Measurements from ENCODE around the gene MCM7. TPM values are rescaled to one million over a fixed set of nuclear protein-coding genes. Genes with fewer than 3 reads are reported as not detected.
A peak's percentile ranks its signal among the peaks of the same experiment; 100 is the strongest.

The MCM7 gene
- total RNA-seq, 4 donors from 2014 or later = 31.8 to 67.3 (median 63.1) TPM

DNA sequence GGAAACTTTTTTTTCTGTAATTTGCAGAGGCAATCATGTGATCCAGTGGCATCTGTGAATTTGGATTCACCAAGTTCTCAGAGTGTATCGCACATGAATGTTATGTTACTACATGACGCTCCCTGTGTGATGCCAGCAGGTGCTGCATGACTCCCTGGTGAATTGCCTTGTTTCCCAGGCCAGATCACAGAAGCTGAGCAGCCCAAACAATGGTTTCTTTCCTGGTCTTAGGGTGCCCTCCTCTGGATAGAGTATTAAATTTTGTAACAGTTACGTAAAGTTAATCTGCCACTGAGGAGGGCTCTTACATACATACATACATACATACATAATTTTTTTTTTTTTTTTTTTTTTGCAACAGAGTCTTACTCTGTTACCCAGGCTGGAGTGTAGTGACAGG, 48.0 kb downstream of the MCM7 start:
- DNase-seq = no peak
- intact Hi-C loops (cut with DNase I) = loop anchor here (5.0 kb wide), 1 partner anchor 61 kb away; no protein-coding TSS in a partner anchor
- WGBS, 2 donors = 15 to 43% methylated on average over 3 of the region's 3 CpGs

GRCh38 chr7:100051611-100052010, 49.6 kb downstream of the MCM7 start:
- no peaks in the 10 kb centered on the region for H3K9me3 ChIP-seq
- DNase-seq = no peak
- H3K36me3 ChIP-seq = peaks cover 0 to 3% (median 0%) of the 10 kb centered on the region in 3 donors
- intact Hi-C loops (cut with DNase I) = loop anchor here (5.0 kb wide), 1 partner anchor 59 kb away; no protein-coding TSS in a partner anchor
- no peaks in the 10 kb centered on the region for H3K27me3 ChIP-seq
- H3K4me1 ChIP-seq = peaks cover 11 to 46% (median 13%) of the 10 kb centered on the region in 3 donors
- H3K27ac ChIP-seq = no peak overlapping the region
- WGBS, 2 donors = 88 to 90% methylated on average over 3 of the region's 3 CpGs
- TF ChIP-seq, protein P1, sequence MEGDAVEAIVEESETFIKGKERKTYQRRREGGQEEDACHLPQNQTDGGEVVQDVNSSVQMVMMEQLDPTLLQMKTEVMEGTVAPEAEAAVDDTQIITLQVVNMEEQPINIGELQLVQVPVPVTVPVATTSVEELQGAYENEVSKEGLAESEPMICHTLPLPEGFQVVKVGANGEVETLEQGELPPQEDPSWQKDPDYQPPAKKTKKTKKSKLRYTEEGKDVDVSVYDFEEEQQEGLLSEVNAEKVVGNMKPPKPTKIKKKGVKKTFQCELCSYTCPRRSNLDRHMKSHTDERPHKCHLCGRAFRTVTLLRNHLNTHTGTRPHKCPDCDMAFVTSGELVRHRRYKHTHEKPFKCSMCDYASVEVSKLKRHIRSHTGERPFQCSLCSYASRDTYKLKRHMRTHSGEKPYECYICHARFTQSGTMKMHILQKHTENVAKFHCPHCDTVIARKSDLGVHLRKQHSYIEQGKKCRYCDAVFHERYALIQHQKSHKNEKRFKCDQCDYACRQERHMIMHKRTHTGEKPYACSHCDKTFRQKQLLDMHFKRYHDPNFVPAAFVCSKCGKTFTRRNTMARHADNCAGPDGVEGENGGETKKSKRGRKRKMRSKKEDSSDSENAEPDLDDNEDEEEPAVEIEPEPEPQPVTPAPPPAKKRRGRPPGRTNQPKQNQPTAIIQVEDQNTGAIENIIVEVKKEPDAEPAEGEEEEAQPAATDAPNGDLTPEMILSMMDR (IDR thresholded peaks at IDR 0.05) = no peak
- no peak for TF ChIP-seq POLR2A (IDR thresholded peaks at IDR 0.05)
- H3K4me3 ChIP-seq = no peak overlapping the region

More for the DNA sequence above, 48.0 kb downstream of the MCM7 start:
- H3K4me3 ChIP-seq = no peak overlapping the region
- H3K9me3 ChIP-seq = no peaks in the 10 kb centered on the region
- H3K4me1 ChIP-seq = peaks cover 11 to 46% (median 13%) of the 10 kb centered on the region in 3 donors
- H3K27ac ChIP-seq = no peak overlapping the region
- peaks cover 6 to 19% (median 12%) of the 10 kb centered on the region in 3 donors for H3K36me3 ChIP-seq
- H3K27me3 ChIP-seq = no peaks in the 10 kb centered on the region
- TF ChIP-seq POLR2A (IDR thresholded peaks at IDR 0.05) = no peak
- TF ChIP-seq, protein P1 (IDR thresholded peaks at IDR 0.05) = peak in 5 of 6 experiments; percentile 17 to 69 (median 40)

GRCh38 chr7:100049441-100050291, 51.5 kb downstream of the MCM7 start, which contains the start of gene ZSCAN21:
TSS of gene ZSCAN21 (plus strand) at chr7:100049774. CDS start at chr7:100057007, 7,233 bp downstream.
- 0 to 2% methylated on average over 11 to 19 of the region's 47 CpGs for WGBS, 2 donors

GRCh38 chr7:100048680-100049079, 52.5 kb downstream of the MCM7 start:
- Histone ChIP-seq H3K27me3 (no peaks in the 10 kb centered on the region), H3K9me3 (no peaks in the 10 kb centered on the region), H3K36me3 (no peaks in the 10 kb centered on the region), H3K4me1 (peaks cover 11 to 52% (median 13%) of the 10 kb centered on the region in 3 donors), H3K4me3 (no peak overlapping the region), H3K27ac (peak overlapping the region in 3 of 4 donors; percentile 91 to 98 (median 97))
- intact Hi-C loops (cut with DNase I) = no loop called here
- 64 to 73% methylated on average over 4 of the region's 4 CpGs for WGBS, 2 donors
- no peak for DNase-seq
- TF ChIP-seq, protein P1 (IDR thresholded peaks at IDR 0.05) = no peak
- TF ChIP-seq POLR2A (IDR thresholded peaks at IDR 0.05) = no peak

More at GRCh38 chr7:100049441-100050291, 51.5 kb downstream of the MCM7 start, which contains the start of gene ZSCAN21:
- DNase-seq = no peak
- H3K4me3 ChIP-seq = peak within 1 kb of the TSS; percentile 53 to 88 (median 78)
- peaks cover 11 to 45% (median 13%) of the 10 kb centered on the region in 3 donors for H3K4me1 ChIP-seq
- peak within 1 kb of the TSS; percentile 91 to 98 (median 98) for H3K27ac ChIP-seq
- H3K27me3 ChIP-seq = no peaks in the 10 kb centered on the region
- TF ChIP-seq, protein P1 (IDR thresholded peaks at IDR 0.05) = peak in 1 of 6 experiments; percentile 9
- peak in 3 of 4 donors; percentile 25 to 77 (median 75) for TF ChIP-seq POLR2A (IDR thresholded peaks at IDR 0.05)
- no peaks in the 10 kb centered on the region for H3K9me3 ChIP-seq
- intact Hi-C loops (cut with DNase I) = loop anchor here (5.0 kb wide), 1 partner anchor 57 kb away; no protein-coding TSS in a partner anchor
- H3K36me3 ChIP-seq = no peaks in the 10 kb centered on the region

DNA sequence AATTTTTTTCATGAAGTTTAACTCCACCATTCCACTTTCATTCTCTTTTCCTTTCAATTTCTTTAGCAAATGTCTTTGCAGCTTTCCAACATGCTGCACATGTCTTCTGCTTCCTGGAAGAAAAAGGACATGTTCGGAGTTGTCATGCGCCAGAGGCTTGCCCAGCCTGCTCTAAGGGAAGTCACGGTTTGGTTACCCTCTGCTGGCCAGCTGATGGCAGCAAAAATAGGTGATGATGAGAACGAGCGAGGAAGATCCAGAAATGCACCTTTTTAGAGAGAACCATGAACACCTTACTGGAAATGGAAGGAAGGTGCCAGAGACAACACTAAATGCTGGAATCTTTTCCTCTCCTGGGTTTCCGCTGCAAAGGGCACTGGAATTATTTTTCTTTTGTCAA, 56.5 kb downstream of the MCM7 start:
- 22 to 34% methylated on average over 6 of the region's 6 CpGs for WGBS, 2 donors
- H3K9me3 ChIP-seq = no peaks in the 10 kb centered on the region
- no peaks in the 10 kb centered on the region for H3K36me3 ChIP-seq
- no peaks in the 10 kb centered on the region for H3K27me3 ChIP-seq
- DNase-seq = no peak
- no peak overlapping the region for H3K27ac ChIP-seq
- no peak overlapping the region for H3K4me3 ChIP-seq
- H3K4me1 ChIP-seq = peaks cover 4 to 30% (median 4%) of the 10 kb centered on the region in 3 donors
- TF ChIP-seq, protein P1 (IDR thresholded peaks at IDR 0.05) = peak in 4 of 6 experiments; percentile 29 to 66 (median 54)
- TF ChIP-seq POLR2A (IDR thresholded peaks at IDR 0.05) = no peak
- intact Hi-C loops (cut with DNase I) = no loop called here
